ENCODE data around the gene ANXA5.

Gene ANXA5

DNA sequence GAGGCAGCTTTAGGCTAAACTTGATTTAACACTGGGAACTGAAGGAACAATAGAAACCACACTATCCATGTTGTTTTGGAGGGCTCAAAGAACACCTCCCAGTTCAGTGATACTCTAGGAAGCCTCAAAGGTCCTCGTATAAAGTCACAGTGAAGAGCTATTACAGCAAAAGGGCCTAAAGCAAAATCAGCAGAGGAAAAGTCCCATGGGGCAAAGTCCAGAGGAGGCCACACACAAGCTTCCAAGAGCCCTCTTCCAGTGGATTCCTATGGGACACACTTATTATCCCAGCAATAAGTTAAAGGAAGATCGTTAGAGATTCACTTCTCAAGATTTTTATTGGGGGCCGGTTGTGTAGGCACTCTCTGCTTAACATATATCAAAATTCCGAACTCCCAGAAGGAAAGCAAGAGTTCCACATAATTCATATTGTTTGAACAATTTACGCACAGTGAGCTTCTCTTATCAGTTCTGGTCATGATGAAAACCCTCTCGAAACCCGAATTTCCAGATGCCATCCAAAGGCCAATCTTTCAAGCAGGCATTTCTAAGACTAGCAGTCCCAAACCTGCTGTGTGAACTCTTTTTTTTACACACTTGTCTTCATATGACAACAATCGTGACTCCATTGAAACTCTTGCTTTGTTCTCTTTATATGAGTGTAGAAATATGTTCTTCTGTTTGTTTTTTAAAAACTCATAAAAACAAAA is 53.7 kb downstream of the ANXA5 start:
- no peak for DNase-seq (ENCODE audit: low read depth in 2 of 2)

DNA sequence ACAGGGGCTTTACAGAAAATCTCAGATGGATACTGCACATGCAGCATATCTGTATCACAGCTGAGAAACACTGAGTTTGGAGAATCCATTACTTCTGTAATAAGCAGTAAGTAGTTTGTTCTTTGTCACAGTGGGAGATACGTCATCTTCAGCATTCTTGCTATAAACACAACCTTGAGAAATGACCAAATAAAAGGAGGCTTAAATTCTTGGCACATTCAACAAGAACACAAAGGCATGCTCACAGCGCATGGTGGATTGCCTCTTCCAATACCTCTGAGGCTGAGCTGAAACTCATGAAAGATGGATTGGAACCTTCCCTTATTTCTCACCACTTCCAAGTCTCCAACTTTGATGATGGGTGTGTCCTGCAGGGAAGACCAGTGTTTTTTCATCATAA is 54.5 kb downstream of the ANXA5 start:
- no peak for DNase-seq (ENCODE audit: low read depth in 2 of 2)

DNA sequence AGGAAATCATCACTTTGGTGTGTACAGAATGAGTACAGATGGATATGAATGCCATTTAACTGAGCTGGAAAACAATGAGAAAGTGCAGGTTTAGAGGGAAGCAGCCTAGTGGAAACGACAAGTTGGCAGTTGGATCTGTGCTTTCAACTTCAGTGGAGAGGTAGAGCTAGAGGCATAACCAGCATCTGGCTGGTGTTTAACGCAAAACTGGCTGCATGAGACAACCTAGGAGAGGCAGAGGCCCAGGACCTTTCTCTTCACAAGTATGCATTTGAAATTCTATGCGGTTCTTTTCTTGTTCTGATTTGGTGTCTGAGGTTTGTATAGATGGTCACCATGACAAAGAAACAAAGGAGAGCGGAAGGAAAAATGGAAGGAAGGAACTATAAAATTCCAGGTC is 63.1 kb downstream of the ANXA5 start:
- DNase-seq (ENCODE audit: low read depth in 2 of 2), result no peak

DNA sequence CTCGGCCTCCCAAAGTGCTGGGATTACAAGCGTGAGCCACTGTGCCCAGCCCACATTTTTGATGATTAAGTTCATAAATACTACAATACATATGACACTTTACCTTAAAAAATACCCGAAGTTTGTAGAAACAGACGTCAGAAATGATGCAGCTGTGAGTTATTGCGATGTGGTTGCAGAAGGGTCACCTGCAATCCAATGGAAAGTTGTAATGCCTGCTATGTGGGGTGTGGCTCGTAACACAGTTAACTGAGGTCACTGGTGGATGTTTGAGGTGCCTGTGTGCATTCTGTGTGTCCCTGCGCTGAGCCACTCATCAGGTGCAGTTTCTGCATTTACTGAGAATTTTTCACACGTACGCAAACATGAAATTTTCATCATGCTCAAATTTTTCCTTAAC is 64.1 kb downstream of the ANXA5 start:
- no peak for DNase-seq (ENCODE audit: low read depth in 2 of 2)
